ENCODE results near the gene CARHSP1. TPM values are rescaled to one million over a fixed set of nuclear protein-coding genes. Genes with fewer than 3 reads are reported as not detected.

Gene CARHSP1
- total RNA-seq, 2 donors from 2014 or later, result 28.4 to 84.8 TPM

DNA sequence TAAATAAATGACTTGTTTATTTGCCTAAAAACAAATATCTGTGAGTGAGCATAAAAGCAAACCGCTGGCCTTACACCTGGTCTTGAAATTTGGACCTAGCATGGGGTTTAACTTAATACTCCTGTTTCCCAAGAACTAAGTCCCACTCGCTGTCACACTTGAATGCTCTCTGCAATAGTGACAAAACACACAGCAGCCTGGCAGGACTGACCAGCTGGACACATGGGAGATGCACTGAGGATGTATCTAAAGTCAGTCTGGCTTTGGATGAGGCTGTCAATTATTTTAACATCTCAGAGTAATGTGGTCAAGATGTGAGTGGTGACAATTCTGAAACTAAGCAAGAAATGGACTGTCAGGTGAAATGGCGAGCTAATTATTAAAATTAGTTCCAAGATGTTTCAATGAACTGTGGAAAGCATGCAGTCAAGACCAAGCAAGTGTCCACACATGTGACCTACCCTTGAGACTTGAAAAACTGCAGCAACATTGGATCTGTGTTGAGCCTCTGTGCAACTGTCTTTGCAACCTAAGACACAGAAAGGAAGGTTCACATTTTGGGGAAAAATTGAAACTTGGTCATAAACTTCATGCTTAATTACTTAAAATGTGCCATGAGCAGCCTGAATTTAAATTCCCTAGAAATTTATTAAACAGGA lies 30.0 kb upstream of the CARHSP1 start:
- no peaks in the 10 kb centered on the region for H3K9me3 ChIP-seq
- DNase-seq (ENCODE audit: low spot score), result no peak
- H3K27ac ChIP-seq, result no peak overlapping the region
- H3K27me3 ChIP-seq, result no peaks in the 10 kb centered on the region
- no peak overlapping the region for H3K4me3 ChIP-seq
- H3K36me3 ChIP-seq, result peaks cover 97% of the 10 kb centered on the region
- TF ChIP-seq, protein P1, sequence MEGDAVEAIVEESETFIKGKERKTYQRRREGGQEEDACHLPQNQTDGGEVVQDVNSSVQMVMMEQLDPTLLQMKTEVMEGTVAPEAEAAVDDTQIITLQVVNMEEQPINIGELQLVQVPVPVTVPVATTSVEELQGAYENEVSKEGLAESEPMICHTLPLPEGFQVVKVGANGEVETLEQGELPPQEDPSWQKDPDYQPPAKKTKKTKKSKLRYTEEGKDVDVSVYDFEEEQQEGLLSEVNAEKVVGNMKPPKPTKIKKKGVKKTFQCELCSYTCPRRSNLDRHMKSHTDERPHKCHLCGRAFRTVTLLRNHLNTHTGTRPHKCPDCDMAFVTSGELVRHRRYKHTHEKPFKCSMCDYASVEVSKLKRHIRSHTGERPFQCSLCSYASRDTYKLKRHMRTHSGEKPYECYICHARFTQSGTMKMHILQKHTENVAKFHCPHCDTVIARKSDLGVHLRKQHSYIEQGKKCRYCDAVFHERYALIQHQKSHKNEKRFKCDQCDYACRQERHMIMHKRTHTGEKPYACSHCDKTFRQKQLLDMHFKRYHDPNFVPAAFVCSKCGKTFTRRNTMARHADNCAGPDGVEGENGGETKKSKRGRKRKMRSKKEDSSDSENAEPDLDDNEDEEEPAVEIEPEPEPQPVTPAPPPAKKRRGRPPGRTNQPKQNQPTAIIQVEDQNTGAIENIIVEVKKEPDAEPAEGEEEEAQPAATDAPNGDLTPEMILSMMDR (IDR thresholded peaks at IDR 0.05), result no peak
- no peaks in the 10 kb centered on the region for H3K4me1 ChIP-seq

DNA sequence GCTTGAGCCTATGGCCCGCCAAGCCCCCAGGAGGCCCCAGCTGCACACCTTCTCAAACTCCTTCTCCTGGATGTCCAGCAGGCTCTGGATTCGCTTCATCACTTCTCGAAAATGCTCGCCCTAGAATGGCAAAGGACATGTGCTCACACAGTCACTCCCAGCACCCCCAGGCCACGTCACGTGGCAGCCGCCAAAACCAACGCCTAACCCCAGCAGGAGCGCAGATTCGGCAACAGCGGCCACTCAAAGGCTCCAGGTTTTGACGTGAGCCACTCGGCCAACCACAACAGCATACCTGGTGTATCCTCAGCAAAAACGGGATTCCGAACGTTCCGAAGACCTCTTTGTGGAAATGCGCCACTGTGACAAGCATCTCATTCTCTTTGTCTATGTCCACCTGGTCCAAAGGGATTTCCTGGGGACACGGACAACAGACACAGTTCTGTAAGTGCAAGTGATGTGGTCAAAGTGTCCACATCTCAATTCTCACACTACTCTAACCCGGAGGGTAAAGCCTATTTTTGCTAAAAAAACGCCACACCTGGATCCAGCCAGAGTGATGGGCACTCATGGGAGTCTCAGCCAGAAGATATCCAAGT lies 26.0 kb upstream of the CARHSP1 start:
- Histone ChIP-seq H3K4me3 (no peak overlapping the region), H3K4me1 (no peaks in the 10 kb centered on the region), H3K27me3 (no peaks in the 10 kb centered on the region), H3K9me3 (no peaks in the 10 kb centered on the region), H3K36me3 (peaks cover 91% of the 10 kb centered on the region), H3K27ac (no peak overlapping the region)
- DNase-seq (ENCODE audit: low spot score), result no peak
- TF ChIP-seq, protein P1 (IDR thresholded peaks at IDR 0.05), result no peak

DNA sequence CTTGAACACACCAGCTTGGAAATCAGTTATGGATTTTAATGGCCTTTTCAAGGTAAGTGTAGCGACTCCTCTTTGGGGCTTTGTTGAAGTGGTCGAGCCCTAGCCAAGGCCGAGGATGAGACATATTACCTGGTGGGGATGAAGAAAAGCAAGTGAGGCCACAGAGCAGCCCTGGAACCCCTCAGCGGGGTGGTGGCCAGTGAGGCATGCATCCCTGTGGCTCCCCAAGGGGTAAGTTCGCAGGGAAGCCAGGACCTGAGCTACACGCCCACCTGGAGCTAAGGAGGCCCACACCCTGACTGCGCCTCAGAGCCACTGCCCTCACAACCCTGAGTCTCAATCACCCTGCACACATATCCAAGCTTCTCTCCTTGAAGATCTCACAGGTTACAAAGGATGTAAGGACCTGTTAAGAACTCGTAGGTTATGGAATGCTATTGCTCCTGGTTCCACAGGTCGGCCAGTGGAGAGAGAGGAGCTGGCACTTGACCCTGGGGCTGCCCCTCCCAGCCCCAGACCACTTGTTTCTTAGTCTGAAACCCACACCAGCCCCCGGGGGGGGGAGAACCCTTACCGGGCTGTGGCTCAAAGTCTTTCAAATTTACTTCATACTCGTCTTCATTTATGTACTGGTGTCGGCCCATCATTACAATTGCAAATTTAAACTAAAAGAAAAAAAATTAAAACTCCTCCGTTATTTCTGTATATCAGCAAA lies 25.3 kb upstream of the CARHSP1 start:
- no peaks in the 10 kb centered on the region for H3K27me3 ChIP-seq
- H3K36me3 ChIP-seq, result peaks cover 84% of the 10 kb centered on the region
- H3K4me3 ChIP-seq, result no peak overlapping the region
- no peaks in the 10 kb centered on the region for H3K4me1 ChIP-seq
- TF ChIP-seq, protein P1 (IDR thresholded peaks at IDR 0.05), result no peak
- no peaks in the 10 kb centered on the region for H3K9me3 ChIP-seq
- DNase-seq (ENCODE audit: low spot score), result no peak
- no peak overlapping the region for H3K27ac ChIP-seq

DNA sequence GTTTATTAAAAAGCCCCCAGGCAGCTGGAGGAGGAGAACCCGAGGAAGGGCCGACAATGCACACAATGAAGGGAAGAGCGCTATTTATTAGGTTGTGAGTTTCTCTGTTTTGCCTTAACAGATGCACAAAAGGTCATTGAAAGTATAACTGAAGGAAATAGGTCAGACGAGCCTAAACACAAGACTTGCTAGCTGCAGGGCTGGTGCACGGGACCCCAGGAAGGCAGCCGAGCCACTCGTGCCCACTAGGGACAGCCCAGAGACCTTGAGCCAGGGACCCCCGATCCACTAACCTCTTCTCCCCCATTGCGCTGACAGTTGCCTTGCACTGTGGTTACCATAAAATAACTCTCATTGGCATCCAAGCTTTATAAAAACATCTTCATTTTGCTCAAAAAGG lies 24.6 kb upstream of the CARHSP1 start:
- no peak overlapping the region for H3K4me3 ChIP-seq
- H3K36me3 ChIP-seq, result peaks cover 77% of the 10 kb centered on the region
- H3K9me3 ChIP-seq, result no peaks in the 10 kb centered on the region
- DNase-seq (ENCODE audit: low spot score), result no peak
- TF ChIP-seq, protein P1 (IDR thresholded peaks at IDR 0.05), result no peak
- H3K27ac ChIP-seq, result no peak overlapping the region
- H3K4me1 ChIP-seq, result peaks cover 0 to 4% of the 10 kb centered on the region in 2 donors
- H3K27me3 ChIP-seq, result no peaks in the 10 kb centered on the region

DNA sequence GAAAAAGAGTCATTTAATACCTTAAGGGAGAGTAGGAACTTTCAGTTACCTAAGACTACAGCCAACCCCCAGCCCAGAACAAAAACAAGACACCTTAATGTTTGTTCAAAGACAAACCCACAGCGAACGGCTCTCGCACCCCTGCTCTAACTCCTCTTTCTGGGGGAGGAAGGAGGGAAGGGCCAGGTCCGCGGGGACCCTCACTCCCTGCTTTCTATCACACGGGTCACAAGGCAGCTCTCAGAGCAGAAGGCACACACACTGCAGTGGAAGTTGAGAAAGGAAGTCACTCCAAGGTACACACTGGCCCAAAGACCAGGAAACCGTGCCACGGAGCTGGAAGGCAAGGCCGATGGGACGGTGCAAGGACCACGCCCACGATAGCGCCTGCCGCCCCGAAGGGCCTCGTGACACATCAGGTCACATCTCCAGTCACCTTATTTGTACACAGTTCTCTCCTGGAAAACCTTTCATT lies 23.3 kb upstream of the CARHSP1 start:
- no peak for DNase-seq (ENCODE audit: low spot score)
- no peak overlapping the region for H3K27ac ChIP-seq
- no peak overlapping the region for H3K4me3 ChIP-seq
- no peaks in the 10 kb centered on the region for H3K9me3 ChIP-seq
- no peaks in the 10 kb centered on the region for H3K27me3 ChIP-seq
- H3K4me1 ChIP-seq, result peaks cover 0 to 10% of the 10 kb centered on the region in 2 donors
- H3K36me3 ChIP-seq, result peaks cover 66% of the 10 kb centered on the region
- TF ChIP-seq, protein P1 (IDR thresholded peaks at IDR 0.05), result no peak
